Measurements from ENCODE around the gene GPR137C. TPM values are rescaled to one million over a fixed set of nuclear protein-coding genes. Genes with fewer than 3 reads are reported as not detected.
A peak's percentile ranks its signal among the peaks of the same experiment; 100 is the strongest.

The GPR137C gene
- total and polyA plus RNA-seq, 2 of the 13 experiments (the other 11 are each of a cell fraction or from before 2014, with no cell fraction given): 0.34 to 0.51 TPM

GRCh38 chr14:52553671-52554575, 1.3 kb downstream of the GPR137C start (continued):
- TF ChIP-seq, protein P1, sequence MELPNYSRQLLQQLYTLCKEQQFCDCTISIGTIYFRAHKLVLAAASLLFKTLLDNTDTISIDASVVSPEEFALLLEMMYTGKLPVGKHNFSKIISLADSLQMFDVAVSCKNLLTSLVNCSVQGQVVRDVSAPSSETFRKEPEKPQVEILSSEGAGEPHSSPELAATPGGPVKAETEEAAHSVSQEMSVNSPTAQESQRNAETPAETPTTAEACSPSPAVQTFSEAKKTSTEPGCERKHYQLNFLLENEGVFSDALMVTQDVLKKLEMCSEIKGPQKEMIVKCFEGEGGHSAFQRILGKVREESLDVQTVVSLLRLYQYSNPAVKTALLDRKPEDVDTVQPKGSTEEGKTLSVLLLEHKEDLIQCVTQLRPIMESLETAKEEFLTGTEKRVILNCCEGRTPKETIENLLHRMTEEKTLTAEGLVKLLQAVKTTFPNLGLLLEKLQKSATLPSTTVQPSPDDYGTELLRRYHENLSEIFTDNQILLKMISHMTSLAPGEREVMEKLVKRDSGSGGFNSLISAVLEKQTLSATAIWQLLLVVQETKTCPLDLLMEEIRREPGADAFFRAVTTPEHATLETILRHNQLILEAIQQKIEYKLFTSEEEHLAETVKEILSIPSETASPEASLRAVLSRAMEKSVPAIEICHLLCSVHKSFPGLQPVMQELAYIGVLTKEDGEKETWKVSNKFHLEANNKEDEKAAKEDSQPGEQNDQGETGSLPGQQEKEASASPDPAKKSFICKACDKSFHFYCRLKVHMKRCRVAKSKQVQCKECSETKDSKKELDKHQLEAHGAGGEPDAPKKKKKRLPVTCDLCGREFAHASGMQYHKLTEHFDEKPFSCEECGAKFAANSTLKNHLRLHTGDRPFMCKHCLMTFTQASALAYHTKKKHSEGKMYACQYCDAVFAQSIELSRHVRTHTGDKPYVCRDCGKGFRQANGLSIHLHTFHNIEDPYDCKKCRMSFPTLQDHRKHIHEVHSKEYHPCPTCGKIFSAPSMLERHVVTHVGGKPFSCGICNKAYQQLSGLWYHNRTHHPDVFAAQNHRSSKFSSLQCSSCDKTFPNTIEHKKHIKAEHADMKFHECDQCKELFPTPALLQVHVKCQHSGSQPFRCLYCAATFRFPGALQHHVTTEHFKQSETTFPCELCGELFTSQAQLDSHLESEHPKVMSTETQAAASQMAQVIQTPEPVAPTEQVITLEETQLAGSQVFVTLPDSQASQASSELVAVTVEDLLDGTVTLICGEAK (IDR thresholded peaks at IDR 0.05): no peak
- TF ChIP-seq, protein P1 (CRISPR knock-in tag; IDR thresholded peaks at IDR 0.05): 0 out of 2 replicates have a peak, but pooled peaks have one; percentile 37
- TF ChIP-seq, protein P2, sequence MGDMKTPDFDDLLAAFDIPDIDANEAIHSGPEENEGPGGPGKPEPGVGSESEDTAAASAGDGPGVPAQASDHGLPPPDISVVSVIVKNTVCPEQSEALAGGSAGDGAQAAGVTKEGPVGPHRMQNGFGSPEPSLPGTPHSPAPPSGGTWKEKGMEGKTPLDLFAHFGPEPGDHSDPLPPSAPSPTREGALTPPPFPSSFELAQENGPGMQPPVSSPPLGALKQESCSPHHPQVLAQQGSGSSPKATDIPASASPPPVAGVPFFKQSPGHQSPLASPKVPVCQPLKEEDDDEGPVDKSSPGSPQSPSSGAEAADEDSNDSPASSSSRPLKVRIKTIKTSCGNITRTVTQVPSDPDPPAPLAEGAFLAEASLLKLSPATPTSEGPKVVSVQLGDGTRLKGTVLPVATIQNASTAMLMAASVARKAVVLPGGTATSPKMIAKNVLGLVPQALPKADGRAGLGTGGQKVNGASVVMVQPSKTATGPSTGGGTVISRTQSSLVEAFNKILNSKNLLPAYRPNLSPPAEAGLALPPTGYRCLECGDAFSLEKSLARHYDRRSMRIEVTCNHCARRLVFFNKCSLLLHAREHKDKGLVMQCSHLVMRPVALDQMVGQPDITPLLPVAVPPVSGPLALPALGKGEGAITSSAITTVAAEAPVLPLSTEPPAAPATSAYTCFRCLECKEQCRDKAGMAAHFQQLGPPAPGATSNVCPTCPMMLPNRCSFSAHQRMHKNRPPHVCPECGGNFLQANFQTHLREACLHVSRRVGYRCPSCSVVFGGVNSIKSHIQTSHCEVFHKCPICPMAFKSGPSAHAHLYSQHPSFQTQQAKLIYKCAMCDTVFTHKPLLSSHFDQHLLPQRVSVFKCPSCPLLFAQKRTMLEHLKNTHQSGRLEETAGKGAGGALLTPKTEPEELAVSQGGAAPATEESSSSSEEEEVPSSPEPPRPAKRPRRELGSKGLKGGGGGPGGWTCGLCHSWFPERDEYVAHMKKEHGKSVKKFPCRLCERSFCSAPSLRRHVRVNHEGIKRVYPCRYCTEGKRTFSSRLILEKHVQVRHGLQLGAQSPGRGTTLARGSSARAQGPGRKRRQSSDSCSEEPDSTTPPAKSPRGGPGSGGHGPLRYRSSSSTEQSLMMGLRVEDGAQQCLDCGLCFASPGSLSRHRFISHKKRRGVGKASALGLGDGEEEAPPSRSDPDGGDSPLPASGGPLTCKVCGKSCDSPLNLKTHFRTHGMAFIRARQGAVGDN (CRISPR knock-in tag; IDR thresholded peaks at IDR 0.05): peak; percentile 55
- TF ChIP-seq AHR (CRISPR knock-in tag; IDR thresholded peaks at IDR 0.05) (no peak), ZNF619 (CRISPR knock-in tag; IDR thresholded peaks at IDR 0.05) (no peak), LCORL (IDR thresholded peaks at IDR 0.05) (no peak), LCORL (CRISPR knock-in tag; IDR thresholded peaks at IDR 0.05) (peak; percentile 17; the same call in 1 of the 2 replicates), ZNF749 (CRISPR knock-in tag; IDR thresholded peaks at IDR 0.05; ENCODE audit: borderline replicate concordance) (no peak), ZFYVE20 (CRISPR knock-in tag; IDR thresholded peaks at IDR 0.05; ENCODE audit: borderline replicate concordance, low read depth) (no peak)
- TF ChIP-seq, protein P3, sequence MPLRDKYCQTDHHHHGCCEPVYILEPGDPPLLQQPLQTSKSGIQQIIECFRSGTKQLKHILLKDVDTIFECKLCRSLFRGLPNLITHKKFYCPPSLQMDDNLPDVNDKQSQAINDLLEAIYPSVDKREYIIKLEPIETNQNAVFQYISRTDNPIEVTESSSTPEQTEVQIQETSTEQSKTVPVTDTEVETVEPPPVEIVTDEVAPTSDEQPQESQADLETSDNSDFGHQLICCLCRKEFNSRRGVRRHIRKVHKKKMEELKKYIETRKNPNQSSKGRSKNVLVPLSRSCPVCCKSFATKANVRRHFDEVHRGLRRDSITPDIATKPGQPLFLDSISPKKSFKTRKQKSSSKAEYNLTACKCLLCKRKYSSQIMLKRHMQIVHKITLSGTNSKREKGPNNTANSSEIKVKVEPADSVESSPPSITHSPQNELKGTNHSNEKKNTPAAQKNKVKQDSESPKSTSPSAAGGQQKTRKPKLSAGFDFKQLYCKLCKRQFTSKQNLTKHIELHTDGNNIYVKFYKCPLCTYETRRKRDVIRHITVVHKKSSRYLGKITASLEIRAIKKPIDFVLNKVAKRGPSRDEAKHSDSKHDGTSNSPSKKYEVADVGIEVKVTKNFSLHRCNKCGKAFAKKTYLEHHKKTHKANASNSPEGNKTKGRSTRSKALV (CRISPR knock-in tag; IDR thresholded peaks at IDR 0.05): no peak

Data from HepG2 (cell line).